ENCODE results near the gene VAMP2.

GRCh38 chr17:8147805-8148404 is 14.8 kb downstream of the VAMP2 start:
- TF ChIP-seq CTCF (conservative IDR thresholded peaks at IDR 0.05) (no peak), EZH2 (IDR thresholded peaks at IDR 0.05; ENCODE audit: low read depth) (no peak)

All from PC-9 (cell line).